Measurements from ENCODE around the gene PRKCB.

PRKCB gene

DNA sequence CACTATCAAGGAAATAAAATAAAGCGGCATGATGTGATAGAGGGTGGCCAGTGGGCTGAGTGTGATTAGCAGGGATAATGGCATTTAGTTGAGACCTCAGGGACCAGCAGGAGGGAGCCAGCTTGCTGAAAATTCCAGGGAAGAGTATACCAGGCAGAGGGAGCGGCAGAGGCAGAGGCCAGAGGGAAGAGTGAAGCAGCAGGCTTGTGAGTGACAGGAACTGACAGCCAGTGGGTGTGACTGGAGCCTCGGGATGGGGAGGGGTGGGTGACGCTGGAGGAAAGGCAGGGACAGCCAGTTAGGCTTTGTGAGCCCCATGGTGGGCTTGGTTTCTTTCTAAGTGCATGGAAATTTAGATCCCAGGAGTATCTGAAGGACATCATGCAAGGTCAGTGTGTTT lies 210.7 kb downstream of the PRKCB start:
- DNase-seq (ENCODE audit: low spot score) = no peak

DNA sequence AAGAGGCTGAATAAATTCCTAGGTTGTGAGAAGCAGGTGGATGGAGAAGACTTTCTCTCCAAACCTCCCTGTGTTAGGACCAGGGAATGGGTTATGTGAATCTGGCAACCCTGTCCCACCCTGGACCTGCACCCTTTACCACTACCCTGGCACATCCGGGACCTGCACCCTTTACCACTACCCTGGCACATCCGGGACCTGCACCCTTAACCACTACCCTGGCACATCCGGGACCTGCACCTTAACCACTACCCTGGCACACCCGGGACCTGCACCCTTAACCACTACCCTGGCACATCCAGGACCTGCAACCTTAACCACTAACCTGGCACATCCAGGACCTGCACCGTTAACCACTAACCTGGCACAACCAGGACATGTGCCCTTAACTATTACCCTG lies 213.3 kb downstream of the PRKCB start:
- no peak for DNase-seq (ENCODE audit: low spot score)

DNA sequence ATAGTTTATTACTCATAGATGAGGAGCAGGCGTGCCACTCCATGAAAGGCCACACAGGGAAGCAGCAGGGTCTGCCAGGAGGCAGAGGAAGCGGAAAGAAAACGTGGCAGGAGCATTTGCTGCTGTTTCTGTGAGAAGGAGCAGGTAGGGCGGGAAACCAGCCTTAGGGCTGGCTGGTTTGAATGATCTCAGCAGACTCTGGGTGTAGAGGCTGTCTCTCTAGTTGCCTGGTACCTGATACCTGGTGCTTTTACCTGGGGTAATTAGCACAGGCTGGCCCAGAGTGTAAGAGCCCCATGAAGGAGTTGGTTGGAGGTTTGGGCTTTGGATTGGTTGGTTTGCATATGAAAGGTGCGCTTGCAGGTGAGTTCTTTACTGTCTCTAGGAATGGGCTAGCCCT lies 215.3 kb downstream of the PRKCB start:
- DNase-seq (ENCODE audit: low spot score) = no peak

GRCh38 chr16:24052329-24053098 lies 216.7 kb downstream of the PRKCB start:
- DNase-seq (ENCODE audit: low spot score) = no peak

DNA sequence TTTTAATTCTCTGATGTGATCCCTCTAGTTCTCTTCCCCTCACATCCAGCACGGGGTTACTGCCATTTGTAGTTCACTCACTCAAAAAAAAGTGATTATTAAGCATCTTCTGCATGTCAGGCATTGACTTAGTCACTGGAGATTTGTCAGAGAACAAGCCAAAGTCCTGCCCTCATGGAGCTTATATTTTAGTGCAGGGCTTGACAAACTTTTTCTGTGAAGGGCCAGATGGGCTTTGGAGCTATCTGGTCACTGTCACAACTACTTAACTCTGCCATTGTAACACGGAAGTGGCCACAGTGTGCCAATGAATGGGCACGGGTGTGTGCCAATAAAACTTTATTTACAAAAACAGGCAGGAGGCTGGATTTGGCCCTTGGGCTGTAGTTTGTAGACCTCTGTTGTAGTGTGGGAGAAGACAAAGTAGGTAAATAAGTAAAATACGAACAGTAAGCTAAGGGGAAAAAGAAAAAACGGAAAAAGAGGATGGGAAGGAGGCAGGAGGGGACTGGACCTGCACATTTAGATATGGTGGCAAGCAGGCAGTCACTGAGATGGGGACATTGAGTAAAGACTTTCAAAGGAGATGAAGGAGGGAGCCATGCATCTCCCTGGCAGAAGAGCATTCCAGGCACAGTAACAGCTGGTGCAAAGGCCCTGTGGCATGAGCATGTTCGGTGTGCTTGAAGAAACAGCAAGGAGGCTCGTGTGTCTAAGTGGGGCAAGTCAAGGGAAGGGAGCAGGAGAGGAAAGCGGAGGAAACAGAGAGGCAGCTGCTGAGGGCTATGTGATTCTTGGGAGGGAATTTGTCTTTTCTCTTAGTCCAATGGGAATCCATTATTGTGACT lies 217.5 kb downstream of the PRKCB start:
- DNase-seq (ENCODE audit: low spot score) = no peak

DNA sequence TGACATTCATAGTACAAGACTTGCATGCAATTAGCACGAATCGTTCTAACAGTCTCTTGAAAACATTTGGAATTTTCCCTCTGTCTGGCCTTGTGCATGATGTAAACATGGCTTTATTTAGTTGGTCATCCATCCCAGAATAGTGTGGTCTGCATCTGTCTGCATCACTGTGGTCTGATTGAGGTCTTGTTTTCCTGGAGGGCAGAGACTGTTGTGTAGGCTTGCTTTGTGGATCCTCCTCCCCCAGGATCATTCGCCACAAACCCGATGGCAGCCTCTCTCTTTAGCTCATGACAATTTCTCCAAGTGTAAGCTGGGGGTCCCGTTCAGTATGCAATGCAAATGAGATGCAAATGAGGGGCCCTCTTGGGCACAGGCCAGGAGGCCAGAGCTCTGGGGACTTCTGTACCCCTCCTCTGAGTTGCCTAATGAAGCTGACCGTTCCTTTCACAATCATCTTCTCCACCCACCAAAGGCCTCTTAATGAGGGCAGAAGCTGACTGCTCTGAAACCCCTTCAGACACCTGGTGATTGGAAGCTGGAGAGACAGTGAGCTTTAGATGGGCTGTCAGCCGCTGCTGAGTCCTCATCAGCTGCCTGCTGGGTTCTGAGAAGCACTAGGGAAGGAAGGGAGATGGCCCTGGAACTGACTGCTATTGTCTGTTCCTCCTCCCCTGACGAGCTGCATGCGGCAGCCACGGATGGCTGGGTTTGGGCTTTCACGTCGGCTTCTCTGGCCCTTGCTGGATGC lies 219.1 kb downstream of the PRKCB start:
- DNase-seq (ENCODE audit: low spot score) = no peak

- DNase-seq (ENCODE audit: low spot score) = no peak
Observed at GRCh38 chr16:24062270-24062817, 226.6 kb downstream of the PRKCB start.

GRCh38 chr16:24069036-24069590 lies 233.3 kb downstream of the PRKCB start:
- no peak for DNase-seq (ENCODE audit: low spot score)

GRCh38 chr16:24070851-24071250 lies 235.1 kb downstream of the PRKCB start:
- peak; percentile 46 for DNase-seq (ENCODE audit: low spot score)

DNA sequence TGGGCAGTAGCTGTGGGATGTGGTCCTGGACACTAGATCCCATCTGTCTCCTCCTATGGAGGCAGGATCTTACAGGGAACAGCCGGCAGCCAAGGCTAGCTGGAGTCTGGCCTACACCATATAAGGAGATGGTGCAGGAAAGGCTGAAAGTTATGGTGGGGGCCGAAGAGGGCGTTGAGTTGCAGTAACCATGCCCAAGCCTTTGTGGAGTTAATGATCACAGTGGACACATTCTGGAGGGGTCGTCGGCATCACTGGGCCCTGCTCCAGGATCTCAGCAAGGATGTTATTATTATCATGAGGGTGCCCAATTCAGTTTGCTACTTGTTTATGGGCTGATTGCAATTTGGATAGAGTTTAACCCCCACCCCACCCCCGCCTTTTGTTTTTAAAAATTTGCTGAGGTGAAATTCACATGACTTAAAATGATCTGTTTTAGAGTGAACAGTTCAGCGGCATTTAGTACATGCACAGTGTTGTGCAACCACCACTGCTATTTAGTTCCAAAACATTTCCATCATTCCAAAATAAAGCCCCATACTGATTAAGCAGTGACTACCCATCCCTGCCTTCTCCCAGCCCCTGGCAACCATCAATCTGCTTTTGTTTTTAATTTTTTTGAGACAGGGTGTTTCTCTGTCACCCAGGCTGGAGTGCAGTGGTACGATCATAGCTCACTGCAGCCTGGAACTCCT lies 236.0 kb downstream of the PRKCB start:
- no peak for DNase-seq (ENCODE audit: low spot score)

GRCh38 chr16:24073321-24073720 lies 237.5 kb downstream of the PRKCB start:
- DNase-seq (ENCODE audit: low spot score) = no peak

GRCh38 chr16:24074574-24074973 lies 238.8 kb downstream of the PRKCB start:
- no peak for DNase-seq (ENCODE audit: low spot score)

DNA sequence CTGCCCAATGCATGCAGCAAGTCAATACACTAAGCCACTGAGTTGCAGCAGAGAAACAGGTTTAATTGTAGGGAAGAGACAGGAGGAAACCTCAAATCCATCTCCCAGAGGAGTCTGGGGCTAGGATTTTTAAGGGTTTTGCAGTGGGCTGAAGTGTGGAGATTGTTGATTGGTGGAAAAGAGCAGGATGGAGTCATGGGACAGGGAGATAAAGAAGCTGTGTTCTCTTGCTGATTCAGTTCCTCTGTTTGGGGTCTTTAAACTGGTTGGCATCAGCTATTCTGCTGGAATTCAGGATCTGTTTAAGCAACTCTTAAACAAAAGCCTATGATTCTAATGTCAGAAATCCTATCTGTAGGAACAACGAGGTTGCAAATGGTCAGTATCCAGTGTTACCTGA lies 239.5 kb downstream of the PRKCB start:
- no peak for DNase-seq (ENCODE audit: low spot score)

DNA sequence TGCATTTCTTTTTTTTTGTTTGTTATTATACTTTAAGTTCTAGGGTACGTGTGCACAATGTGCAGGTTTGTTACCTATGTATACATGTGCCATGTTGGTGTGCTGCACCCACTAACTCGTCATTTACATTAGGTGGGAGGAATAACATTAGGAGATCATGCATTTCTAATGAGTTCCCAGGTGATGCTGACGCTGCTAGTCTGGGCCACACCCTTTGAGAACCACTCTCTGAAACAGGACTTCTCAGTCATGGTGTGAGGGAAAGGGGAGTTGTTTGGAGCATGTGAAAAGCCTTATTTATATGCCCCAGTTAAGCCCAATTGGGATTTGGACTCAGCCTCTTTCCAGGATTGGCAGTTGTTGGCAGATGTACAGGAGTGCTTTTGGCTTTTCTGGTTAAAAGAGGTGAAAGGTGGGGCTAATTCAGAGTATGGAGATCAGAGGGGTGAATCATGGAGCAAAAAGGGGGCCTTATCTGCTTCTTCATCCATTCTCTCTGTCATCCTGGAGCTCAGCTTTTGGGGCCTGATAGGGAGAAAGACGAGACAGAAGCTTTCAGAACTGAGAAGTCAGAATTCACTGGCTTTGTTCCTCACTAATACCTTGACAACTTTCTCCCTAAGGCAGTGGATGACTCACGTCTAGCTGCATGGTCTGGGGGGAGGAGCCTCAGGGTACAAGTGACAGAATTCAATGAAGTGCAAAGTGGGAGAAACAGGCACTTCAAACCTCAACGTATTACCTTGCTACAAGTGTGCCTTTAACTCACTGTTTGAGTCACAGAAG lies 240.3 kb downstream of the PRKCB start:
- DNase-seq (ENCODE audit: low spot score) = no peak

DNA sequence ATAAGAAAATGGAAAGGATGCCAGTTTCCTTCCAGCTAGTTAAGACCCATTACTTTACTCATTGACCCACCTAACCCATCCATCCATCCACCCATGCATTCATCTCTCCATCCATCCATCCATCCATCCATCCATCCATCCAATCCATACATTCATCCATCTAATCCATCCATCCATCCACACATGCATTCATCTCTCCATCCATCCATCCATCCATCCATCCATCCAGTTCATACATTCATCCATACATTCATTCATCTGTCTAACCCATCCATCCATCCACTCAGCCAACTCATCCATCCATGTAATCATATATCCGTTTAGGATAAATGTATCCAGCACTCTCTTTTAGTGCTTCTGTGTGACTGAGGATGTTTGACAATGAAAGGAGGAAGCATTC lies 241.5 kb downstream of the PRKCB start:
- no peak for DNase-seq (ENCODE audit: low spot score)

- no peak for DNase-seq (ENCODE audit: low spot score)
Observed at GRCh38 chr16:24077966-24078365, 242.2 kb downstream of the PRKCB start.

GRCh38 chr16:24085666-24086065 lies 249.9 kb downstream of the PRKCB start:
- no peak for DNase-seq (ENCODE audit: low spot score)

DNA sequence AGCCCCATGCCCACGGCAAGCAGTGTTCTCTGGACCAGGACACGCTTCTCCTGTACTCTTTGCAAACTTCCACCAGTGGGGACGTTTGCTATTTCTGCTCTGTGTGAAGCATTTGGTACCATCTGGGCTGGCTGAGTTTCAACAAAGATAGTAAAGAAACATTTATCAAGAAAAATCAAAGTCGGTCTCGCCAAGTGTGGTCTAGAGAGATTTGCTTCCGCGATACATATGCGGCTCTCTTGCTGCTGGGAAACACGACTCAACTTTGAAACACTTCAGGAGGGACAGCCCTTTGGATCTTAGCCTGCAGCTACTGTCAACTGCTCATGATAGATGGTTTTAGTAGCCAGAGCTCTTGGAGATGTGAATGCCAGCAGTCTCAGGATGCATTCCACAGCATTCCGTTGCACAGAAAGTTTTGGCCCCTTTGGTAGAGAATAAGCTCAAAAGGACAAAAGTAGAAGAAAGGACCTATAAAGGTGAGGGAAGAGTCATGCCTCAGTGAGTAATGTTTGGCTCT lies 252.2 kb downstream of the PRKCB start:
- no peak for DNase-seq (ENCODE audit: low spot score)

- DNase-seq (ENCODE audit: low spot score) = no peak
Observed at GRCh38 chr16:24088767-24089166, 253.0 kb downstream of the PRKCB start.

DNA sequence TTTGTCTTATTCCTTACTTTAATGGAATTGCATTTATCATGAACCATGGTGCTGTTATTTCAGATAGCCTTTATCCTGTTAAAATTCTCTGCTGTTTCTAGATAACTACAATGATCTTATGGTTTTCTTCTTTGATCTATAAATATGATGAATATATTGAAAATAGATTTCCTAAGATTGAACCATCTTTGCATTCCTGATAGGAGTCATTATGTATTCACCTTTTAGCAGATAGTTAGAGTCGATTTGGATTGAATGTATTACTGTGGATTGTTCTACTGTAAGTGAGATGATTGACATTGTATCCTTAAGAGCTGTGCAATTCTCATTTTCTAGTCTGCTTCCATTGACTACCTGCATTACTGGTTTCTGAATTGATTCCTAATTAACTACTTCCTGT lies 255.3 kb downstream of the PRKCB start:
- no peak for DNase-seq (ENCODE audit: low spot score)

Measured in AG20443 (cell line).